OCI-LY7 (cell line): ENCODE data around the gene ID3.

Source experiments
- CTCF ChIP-seq: fragments of 200-600 bp; sonication (generic); conservative IDR thresholded peaks from 2 replicates; pipeline ENCODE4 v1.5.1; 2014; ENCODE audit warnings: mild to moderate bottlenecking, antibody characterized with exemption, low read length, moderate library complexity, mixed read lengths
- EZH2phosphoT487 ChIP-seq: fragments of 200-600 bp; sonication (generic); IDR thresholded peaks from 2 replicates; pipeline ENCODE4 v1.6.1; 2018; ENCODE audit warnings: low read depth, borderline replicate concordance, mild to moderate bottlenecking, mixed run types, antibody characterized with exemption, low read length, moderate library complexity, mixed read lengths

GRCh38 chr1:23574265-23574754, 15.0 kb upstream of the ID3 start:
- TF ChIP-seq CTCF (no peak), EZH2phosphoT487 (no peak)
